H9 (cell line): ENCODE data around the gene ZNF366. TPM values are rescaled to one million over a fixed set of nuclear protein-coding genes. Genes with fewer than 3 reads are reported as not detected.

Experiments used
- DNase-seq: peaks from one replicate; pipeline ENCODE4 v3.0.0-alpha.2; 2017
- H2AFZ ChIP-seq: one replicate; pipeline ENCODE4 v1.6.1; 2013; ENCODE audit warnings: mild to moderate bottlenecking, low read length, control low read depth, moderate library complexity
- H2AK5ac ChIP-seq: 2 replicates; pipeline ENCODE4 v1.6.1; 2013; ENCODE audit warnings: low read length, control low read depth, mixed read lengths; ENCODE audit not compliant: insufficient read length
- H2BK120ac ChIP-seq: one replicate; pipeline ENCODE4 v1.6.1; 2013; ENCODE audit warnings: low read depth, mild to moderate bottlenecking, low read length, control low read depth, inconsistent platforms; ENCODE audit not compliant: poor library complexity, severe bottlenecking
- H2BK12ac ChIP-seq: 2 replicates; pipeline ENCODE4 v1.6.1; 2013; ENCODE audit warnings: low read length, control low read depth, mixed read lengths, low read depth; ENCODE audit not compliant: insufficient read length
- H2BK15ac ChIP-seq: 2 replicates; pipeline ENCODE4 v1.6.1; 2013; ENCODE audit warnings: low read depth, low read length, control low read depth
- H2BK20ac ChIP-seq: one replicate; pipeline ENCODE4 v1.6.1; 2013; ENCODE audit warnings: low read depth, mild to moderate bottlenecking, low read length, control low read depth, inconsistent platforms; ENCODE audit not compliant: poor library complexity, severe bottlenecking
- H2BK5ac ChIP-seq: 2 replicates; pipeline ENCODE4 v1.6.1; 2013; ENCODE audit warnings: low read length, control low read depth, mixed read lengths; ENCODE audit not compliant: insufficient read length
- H3K14ac ChIP-seq: 2 replicates; pipeline ENCODE4 v1.6.1; 2013; ENCODE audit warnings: low read length, control low read depth; ENCODE audit not compliant: insufficient read depth
- H3K18ac ChIP-seq: 2 replicates; pipeline ENCODE4 v1.6.1; 2013; ENCODE audit warnings: low read depth, mild to moderate bottlenecking, mixed read lengths, low read length, control low read depth; ENCODE audit not compliant: insufficient read length
- H3K23ac ChIP-seq: 2 replicates; pipeline ENCODE4 v1.6.1; 2013; ENCODE audit warnings: low read length, control low read depth, mixed read lengths, low read depth; ENCODE audit not compliant: insufficient read length
- H3K23me2 ChIP-seq: 2 replicates; pipeline ENCODE4 v1.6.1; 2013; ENCODE audit warnings: low read depth, mild to moderate bottlenecking, mixed read lengths, low read length, control low read depth; ENCODE audit not compliant: insufficient read length, poor library complexity, severe bottlenecking
- H3K27ac ChIP-seq: 2 replicates; pipeline ENCODE4 v1.5.1; 2013; ENCODE audit warnings: low read length, control low read depth, mixed read lengths, low read depth; ENCODE audit not compliant: insufficient read length
- H3K27me3 ChIP-seq: 2 replicates; pipeline ENCODE4 v1.6.1; 2013; ENCODE audit warnings: low read length, control low read depth, inconsistent platforms; ENCODE audit not compliant: insufficient read depth
- H3K4ac ChIP-seq: 2 replicates; pipeline ENCODE4 v1.6.1; 2013; ENCODE audit warnings: low read depth, mild to moderate bottlenecking, control low read depth, inconsistent platforms, low read length, moderate library complexity
- H3K4me1 ChIP-seq: 2 replicates; pipeline ENCODE4 v1.6.1; 2013; ENCODE audit warnings: low read length, control low read depth, inconsistent platforms; ENCODE audit not compliant: insufficient read depth
- H3K4me2 ChIP-seq: 2 replicates; pipeline ENCODE4 v1.6.1; 2013; ENCODE audit warnings: low read length, control low read depth, mixed read lengths; ENCODE audit not compliant: insufficient read length, insufficient read depth
- H3K56ac ChIP-seq: 2 replicates; pipeline ENCODE4 v1.6.1; 2013; ENCODE audit warnings: low read depth, mild to moderate bottlenecking, mixed read lengths, low read length, control low read depth; ENCODE audit not compliant: insufficient read length
- H3K79me1 ChIP-seq: 2 replicates; pipeline ENCODE4 v1.6.1; 2013; ENCODE audit warnings: low read depth, mild to moderate bottlenecking, moderate library complexity, low read length, control low read depth, inconsistent platforms; ENCODE audit not compliant: insufficient read depth, poor library complexity, severe bottlenecking
- H3K79me2 ChIP-seq: 2 replicates; pipeline ENCODE4 v1.6.1; 2013; ENCODE audit warnings: low read length, control low read depth, inconsistent platforms; ENCODE audit not compliant: insufficient read depth
- H3K9ac ChIP-seq: 2 replicates; pipeline ENCODE4 v1.6.1; 2013; ENCODE audit warnings: low read length, control low read depth, mixed read lengths; ENCODE audit not compliant: insufficient read length; ENCODE audit errors: extremely low read depth
- H3K9me3 ChIP-seq: one replicate; pipeline ENCODE4 v1.6.1; 2013; ENCODE audit warnings: low read depth, low read length, inconsistent platforms; ENCODE audit not compliant: control insufficient read depth
- H3T11ph ChIP-seq: one replicate; pipeline ENCODE4 v1.6.1; 2013; ENCODE audit warnings: mild to moderate bottlenecking, low read length, control low read depth, inconsistent platforms
- H4K20me1 ChIP-seq: one replicate; pipeline ENCODE4 v1.6.1; 2013; ENCODE audit not compliant: control insufficient read depth, insufficient read length, insufficient read depth
- H4K5ac ChIP-seq: 2 replicates; pipeline ENCODE4 v1.6.1; 2013; ENCODE audit warnings: low read depth, mild to moderate bottlenecking, mixed read lengths, low read length, control low read depth; ENCODE audit not compliant: insufficient read length
- H4K8ac ChIP-seq: replicated peaks from 2 replicates; pipeline ENCODE4 v1.6.1; 2013; ENCODE audit warnings: low read length, control low read depth, mixed read lengths, low read depth; ENCODE audit not compliant: insufficient read length
- H4K91ac ChIP-seq: 2 replicates; pipeline ENCODE4 v1.6.1; 2013; ENCODE audit warnings: low read depth, mild to moderate bottlenecking, moderate library complexity, mixed read lengths, low read length, control low read depth; ENCODE audit not compliant: insufficient read length
- H3K27ac Mint-ChIP-seq, 3 experiments: 2 replicates in 2 of 3; 3 replicates in 1 of 3; pipeline ENCODE4 v1.8.0; 2020 to 2021; ENCODE audit warnings: mixed read lengths in 3 of 3, mild to moderate bottlenecking in 1 of 3, moderate library complexity in 1 of 3
- H3K27me3 Mint-ChIP-seq: 2 replicates; pipeline ENCODE4 v1.8.0; 2021; ENCODE audit warnings: low read depth, mild to moderate bottlenecking, moderate library complexity, mixed read lengths
- H3K36me3 Mint-ChIP-seq, 3 experiments: 2 replicates in 2 of 3; 3 replicates in 1 of 3; pipeline ENCODE4 v1.8.0; 2020 to 2021; ENCODE audit warnings: low read depth in 3 of 3, mixed read lengths in 3 of 3; ENCODE audit not compliant: insufficient read depth in 1 of 3
- H3K4me1 Mint-ChIP-seq, 2 experiments: 2 replicates each; pipeline ENCODE4 v1.8.0; 2020; ENCODE audit warnings: mixed read lengths in 2 of 2
- H3K4me3 Mint-ChIP-seq, 2 experiments: 2 replicates in 1 of 2; 3 replicates in 1 of 2; pipeline ENCODE4 v1.8.0; 2020 to 2021; ENCODE audit warnings: mild to moderate bottlenecking in 2 of 2, mixed read lengths in 2 of 2, moderate library complexity in 1 of 2
- H3K9me3 Mint-ChIP-seq, 2 experiments: 2 replicates in 1 of 2; 3 replicates in 1 of 2; pipeline ENCODE4 v1.8.0; 2020; ENCODE audit warnings: mild to moderate bottlenecking in 2 of 2, mixed read lengths in 2 of 2, moderate library complexity in 1 of 2
- WGBS: extraction: QIAGEN DNeasy Blood & Tissue Kit; methylation state at CpG from one replicate; pipeline ENCODE4 v1.1.7; 2013; ENCODE audit warnings: missing lambda C conversion rate, low lambda C conversion rate, mixed read lengths; ENCODE audit not compliant: insufficient read length; ENCODE audit errors: extremely low coverage; 5-methylcytosine and 5-hydroxymethylcytosine counted together
- total RNA-seq: library from RNA; stranded (reverse); gene quantifications from 2 replicates; pipeline ENCODE4 v1.2.1, GENCODE V29; 2021
- TF ChIP-seq, protein P1 (sequence below): fragments of 200-600 bp; sonication (generic); conservative IDR thresholded peaks from 3 replicates; pipeline ENCODE4 v1.8.0; 2021; ENCODE audit warnings: antibody characterized with exemption, mild to moderate bottlenecking

The ZNF366 gene
- total RNA-seq, 1 experiment from 2014 or later: not detected

DNA sequence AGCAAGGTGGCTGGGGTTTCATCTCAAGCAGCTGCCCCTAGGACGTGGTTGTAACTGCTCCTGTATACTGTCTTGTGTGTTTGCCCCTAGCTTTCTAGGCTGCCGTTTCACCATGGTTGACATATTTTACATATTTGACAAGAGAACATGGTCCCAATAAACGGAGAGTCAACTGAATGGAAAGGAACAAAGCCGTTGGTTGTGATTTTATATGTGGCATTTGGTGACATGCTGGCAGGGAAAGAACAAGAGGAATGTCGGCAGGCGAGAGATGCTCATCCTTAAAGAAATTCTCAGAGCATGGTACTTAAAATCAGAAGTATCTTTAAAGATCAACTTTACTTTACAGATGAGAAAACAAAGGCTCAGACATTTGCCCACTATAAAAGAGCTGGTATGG is 11.8 kb downstream of the ZNF366 start:
- Histone ChIP-seq H2AFZ (no peak overlapping the region), H2BK15ac (no peak overlapping the region), H3K4me1 (peaks cover 2% of the 10 kb centered on the region; the same call in 1 of the 2 replicates), H3T11ph (no peak overlapping the region), H3K27me3 (no peaks in the 10 kb centered on the region), H3K4me2 (no peak overlapping the region), H2BK5ac (no peak overlapping the region), H4K91ac (no peak overlapping the region), H4K5ac (no peak overlapping the region), H2BK20ac (no peak overlapping the region), H4K20me1 (no peaks in the 10 kb centered on the region), H2BK120ac (no peak overlapping the region), H3K79me2 (no peaks in the 10 kb centered on the region), H2BK12ac (no peak overlapping the region), H3K9me3 (no peaks in the 10 kb centered on the region), H2AK5ac (no peak overlapping the region), H3K4ac (no peak overlapping the region), H3K56ac (no peak overlapping the region), H3K14ac (no peak overlapping the region), H3K18ac (no peak overlapping the region), H3K27ac (no peak overlapping the region), H3K9ac (no peak overlapping the region), H3K23ac (no peak overlapping the region), H3K23me2 (no peaks in the 10 kb centered on the region), H3K79me1 (no peaks in the 10 kb centered on the region), H4K8ac (no peak overlapping the region)
- Mint-ChIP-seq H3K9me3 (no peaks in the 10 kb centered on the region), H3K4me1 (peaks cover 17 to 27% of the 10 kb centered on the region in 2 experiments), H3K27me3 (no peaks in the 10 kb centered on the region; the same call in none of the 2 replicates), H3K36me3 (no peaks in the 10 kb centered on the region), H3K27ac (no peak overlapping the region), H3K4me3 (no peak overlapping the region)
- TF ChIP-seq, protein P1, sequence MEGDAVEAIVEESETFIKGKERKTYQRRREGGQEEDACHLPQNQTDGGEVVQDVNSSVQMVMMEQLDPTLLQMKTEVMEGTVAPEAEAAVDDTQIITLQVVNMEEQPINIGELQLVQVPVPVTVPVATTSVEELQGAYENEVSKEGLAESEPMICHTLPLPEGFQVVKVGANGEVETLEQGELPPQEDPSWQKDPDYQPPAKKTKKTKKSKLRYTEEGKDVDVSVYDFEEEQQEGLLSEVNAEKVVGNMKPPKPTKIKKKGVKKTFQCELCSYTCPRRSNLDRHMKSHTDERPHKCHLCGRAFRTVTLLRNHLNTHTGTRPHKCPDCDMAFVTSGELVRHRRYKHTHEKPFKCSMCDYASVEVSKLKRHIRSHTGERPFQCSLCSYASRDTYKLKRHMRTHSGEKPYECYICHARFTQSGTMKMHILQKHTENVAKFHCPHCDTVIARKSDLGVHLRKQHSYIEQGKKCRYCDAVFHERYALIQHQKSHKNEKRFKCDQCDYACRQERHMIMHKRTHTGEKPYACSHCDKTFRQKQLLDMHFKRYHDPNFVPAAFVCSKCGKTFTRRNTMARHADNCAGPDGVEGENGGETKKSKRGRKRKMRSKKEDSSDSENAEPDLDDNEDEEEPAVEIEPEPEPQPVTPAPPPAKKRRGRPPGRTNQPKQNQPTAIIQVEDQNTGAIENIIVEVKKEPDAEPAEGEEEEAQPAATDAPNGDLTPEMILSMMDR: no peak
- WGBS: no CpG with 5 or more reads among the region's 6 CpGs
- DNase-seq: no peak
